ENCODE measurements around the gene BPIFB4.
A peak's percentile ranks its signal among the peaks of the same experiment; 100 is the strongest.
"Not testable (repeated sequence)": the region's sequence is repeated elsewhere in the genome, so short reads cannot be mapped to it uniquely, and the experiment has no call there.

Gene BPIFB4

DNA sequence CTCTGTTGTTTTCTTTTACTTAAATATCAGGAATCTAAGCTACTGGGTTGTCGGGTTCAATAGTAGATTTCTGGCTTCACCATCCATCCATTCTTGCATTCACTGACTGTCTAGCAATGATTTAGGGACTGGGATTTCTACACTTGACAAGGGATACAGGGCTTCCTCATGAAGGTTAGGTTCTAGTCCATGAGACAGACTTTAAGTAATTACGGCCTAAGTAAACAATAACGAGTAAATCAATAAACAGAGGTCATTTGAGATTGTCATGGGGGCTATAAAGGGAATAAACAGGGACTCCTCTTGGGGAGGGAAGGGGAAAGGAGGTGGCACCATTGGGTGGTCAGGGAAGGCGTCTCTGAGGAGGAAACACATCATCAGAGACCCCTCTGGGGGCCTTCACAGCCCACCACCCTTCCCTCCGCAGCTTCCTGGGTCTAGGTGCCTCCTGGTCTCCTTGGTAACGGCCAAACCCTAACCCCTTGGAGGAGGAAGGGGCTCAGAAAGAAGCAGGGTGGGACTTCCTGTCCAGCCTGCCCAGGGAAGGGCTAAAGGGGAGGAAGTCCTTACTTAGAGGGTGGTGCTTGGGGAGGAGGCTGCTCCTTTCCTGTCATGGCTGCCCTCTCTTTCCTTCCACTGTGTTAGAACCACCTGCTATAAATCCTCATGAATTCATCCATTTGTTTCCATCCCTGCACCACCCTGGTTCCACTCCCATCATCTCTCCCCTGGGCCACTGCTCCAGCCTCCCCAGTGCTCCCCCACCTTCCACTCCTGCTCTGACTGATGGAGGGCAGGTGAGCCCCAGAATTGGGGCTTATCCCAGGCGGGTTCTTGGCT, 33.3 kb downstream of the BPIFB4 start:
- DNase-seq (ENCODE audit: insufficient read length, low spot score), result no peak
- FAIRE-seq, result no peak

DNA sequence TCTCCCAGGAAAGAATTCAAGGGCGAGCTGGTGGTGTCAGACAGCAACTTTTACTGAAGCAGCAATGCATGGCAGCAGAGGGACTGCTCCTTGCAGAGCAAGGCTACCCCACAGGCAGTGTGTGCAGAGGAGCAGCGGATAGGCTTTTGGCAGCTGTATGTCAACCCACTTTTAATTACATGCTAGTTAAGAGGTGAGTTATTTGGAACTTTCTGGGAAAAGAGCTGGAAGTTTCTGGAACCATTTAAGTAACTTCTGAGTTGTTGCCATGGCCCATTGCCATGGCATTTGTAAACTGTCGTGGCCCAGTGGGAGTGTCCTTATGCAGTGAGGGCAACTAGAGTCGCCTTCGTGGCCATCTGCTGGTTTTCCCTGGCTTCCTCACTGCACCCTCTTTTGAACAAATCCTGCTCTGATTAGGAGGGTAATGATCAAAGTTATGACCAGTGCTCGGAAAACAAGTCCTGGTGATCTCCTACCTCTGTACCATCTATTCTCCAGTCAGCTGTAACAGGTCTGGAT, 34.0 kb downstream of the BPIFB4 start:
- DNase-seq (ENCODE audit: insufficient read length, low spot score) (no peak), FAIRE-seq (no peak)

DNA sequence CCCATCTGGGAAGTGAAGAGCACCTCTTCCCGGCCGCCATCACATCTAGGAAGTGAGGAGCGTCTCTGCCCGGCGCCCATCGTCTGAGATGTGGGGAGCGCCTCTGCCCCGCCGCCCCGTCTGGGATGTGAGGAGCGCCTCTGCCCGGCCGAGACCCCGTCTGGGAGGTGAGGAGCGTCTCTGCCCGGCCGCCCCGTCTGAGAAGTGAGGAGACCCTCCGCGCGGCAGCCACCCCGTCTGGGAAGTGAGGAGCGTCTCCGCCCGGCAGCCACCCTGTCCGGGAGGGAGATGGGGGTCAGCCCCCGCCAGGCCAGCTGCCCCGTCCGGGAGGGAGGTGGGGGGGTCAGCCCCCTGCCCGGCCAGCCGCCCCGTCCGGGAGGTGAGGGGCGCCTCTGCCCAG, 36.1 kb downstream of the BPIFB4 start:
- not testable (repeated sequence) for FAIRE-seq; DNase-seq (ENCODE audit: insufficient read length, low spot score)

DNA sequence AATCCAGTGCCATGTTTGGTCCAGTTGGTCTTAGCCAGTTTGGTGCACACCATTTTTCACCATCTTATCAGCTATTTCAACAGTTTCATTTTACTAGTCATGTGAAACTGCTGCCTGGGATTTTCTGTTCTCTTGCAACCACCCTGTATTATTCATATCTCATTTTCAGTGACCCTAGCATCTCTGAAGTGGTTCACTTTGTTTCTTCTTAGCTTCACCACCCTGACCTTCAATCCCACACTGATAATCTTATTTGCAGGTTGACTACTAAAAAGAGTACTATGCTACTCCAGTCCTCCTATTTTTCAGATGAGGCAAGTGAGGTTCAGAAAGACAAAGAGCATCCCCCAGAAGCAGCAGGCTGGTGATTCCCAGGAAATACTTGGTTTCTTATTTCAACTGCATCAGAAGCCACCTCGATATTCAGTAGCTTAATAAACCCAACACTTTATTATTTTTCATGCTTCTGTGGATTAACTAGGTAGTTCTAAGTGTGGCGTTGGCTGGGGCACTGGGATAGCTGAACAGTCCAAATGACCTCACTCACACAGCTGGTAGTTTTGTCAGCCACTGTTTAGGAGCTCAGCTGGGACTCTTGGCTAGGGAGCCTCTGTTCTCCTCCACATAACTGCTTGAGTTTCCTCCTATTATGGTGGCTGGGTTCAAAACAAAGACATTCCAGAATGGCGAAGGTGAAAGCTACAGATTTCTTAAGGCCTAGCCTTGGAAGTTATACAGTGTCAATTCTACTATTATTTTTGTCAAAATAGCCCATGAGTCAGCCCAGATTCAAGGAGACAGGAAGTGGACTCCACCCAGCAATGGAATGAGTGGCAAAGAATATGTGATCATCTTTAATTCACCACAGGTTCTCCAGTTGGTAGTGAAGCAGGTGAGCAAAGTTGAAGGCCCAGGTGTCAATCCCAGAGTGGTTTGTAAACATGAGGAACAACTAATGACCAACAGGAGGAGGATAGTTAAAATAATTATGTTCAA, 40.6 kb downstream of the BPIFB4 start:
- no peak for DNase-seq (ENCODE audit: insufficient read length, low spot score)
- no peak for FAIRE-seq

DNA sequence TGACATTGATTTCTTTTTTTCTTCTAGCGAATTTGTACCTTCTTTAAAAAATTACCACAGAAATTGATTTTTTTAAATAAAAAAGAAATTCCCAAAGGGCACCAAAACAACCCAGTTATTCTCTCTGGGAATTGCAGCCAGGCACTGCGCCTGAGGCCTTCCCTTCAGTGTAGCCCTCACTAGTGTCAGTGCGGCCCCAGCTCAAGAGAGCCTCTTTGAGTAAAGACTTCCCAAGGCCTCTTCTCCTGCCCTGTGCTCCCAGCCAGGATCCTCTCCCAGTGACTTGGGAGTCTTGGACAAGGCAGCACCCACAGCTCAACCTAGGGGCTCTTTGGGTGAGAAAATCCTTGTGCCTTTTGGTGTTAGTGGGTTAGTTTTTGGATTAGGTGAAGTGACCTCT, 41.5 kb downstream of the BPIFB4 start:
- no peak for FAIRE-seq
- DNase-seq (ENCODE audit: insufficient read length, low spot score), result no peak

DNA sequence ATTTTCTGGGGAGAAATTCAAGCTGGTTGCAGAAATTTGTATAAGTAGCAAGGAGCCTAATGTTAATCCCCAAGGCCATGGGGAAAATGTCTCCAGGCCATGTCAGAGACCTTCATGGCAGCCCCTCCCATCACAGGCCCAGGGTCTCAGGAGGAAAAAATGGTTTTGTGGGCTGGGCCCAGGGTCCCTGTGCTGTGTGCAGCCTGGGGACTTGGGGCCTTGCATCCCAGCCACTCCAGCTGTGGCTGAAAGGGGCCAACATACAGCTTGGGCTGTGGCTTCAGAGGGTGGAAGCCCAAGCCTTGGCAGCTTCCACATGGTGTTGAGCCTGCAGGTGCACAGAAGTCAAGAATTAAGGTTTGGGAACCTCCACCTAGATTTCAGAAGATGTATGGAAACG, 42.9 kb downstream of the BPIFB4 start:
- FAIRE-seq, result not testable (repeated sequence)

DNA sequence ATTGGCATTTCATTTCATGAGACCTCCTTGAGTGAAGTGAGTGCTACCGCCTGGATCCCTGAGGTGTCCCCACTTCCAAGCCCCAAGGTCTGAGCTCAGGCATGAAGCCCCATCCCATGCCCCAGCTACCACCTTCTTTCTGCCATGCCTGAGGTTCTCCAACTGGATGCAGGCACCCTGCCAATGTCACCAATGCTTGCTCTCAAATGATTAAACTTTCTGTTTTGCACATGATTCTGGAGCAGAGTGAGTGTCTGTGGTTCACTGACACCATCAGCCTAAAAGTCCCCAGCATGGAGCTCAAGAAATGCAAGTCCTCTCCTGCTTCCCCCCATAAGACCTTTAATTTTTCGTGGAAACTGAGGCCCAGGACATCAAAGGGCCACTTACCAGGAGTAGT, 44.8 kb downstream of the BPIFB4 start:
- DNase-seq (ENCODE audit: insufficient read length, low spot score) (no peak), FAIRE-seq (no peak)

More for the DNA sequence above, 42.9 kb downstream of the BPIFB4 start:
- not testable (repeated sequence) for DNase-seq (ENCODE audit: insufficient read length, low spot score)

DNA sequence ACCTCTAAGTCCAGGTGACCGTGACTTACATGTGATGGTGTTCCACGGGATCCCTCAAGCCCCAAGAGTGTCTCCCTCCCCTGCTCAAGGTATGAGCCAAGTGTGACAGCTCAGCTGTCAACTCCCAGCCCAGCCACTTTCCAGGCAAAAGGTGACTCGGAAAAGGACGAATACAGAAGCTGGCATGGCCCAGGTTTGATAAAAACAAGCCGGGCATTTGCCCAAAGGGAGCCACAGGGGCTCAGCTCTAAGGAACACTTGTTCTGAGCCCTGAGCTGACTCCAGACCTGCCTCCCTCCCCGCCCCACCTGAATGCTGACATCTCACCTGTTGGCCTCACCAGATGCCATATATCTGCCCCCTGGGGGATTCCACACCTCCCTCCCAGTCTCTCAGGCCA, 45.6 kb downstream of the BPIFB4 start:
- FAIRE-seq (no peak), DNase-seq (ENCODE audit: insufficient read length, low spot score) (no peak)

DNA sequence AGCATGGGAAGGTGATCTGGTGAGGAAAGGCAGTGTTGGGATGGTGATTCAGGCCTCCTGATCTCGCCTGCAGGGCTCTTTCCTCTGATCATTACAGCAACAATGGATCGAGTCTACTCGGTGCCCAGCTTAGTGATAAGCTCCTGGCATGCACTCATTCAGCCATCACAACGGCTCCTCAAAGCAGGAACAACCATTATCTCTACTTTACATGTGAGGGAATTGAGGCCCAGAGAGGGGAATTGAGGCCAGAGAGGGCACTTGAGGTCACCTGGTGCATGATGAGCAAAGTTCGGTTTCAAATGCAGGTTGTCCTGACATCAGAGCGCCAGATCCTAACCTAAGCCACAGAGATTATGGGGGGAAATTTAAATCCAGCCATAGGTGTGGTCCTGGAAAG, 46.5 kb downstream of the BPIFB4 start:
- DNase-seq (ENCODE audit: insufficient read length, low spot score) (no peak), FAIRE-seq (no peak)

DNA sequence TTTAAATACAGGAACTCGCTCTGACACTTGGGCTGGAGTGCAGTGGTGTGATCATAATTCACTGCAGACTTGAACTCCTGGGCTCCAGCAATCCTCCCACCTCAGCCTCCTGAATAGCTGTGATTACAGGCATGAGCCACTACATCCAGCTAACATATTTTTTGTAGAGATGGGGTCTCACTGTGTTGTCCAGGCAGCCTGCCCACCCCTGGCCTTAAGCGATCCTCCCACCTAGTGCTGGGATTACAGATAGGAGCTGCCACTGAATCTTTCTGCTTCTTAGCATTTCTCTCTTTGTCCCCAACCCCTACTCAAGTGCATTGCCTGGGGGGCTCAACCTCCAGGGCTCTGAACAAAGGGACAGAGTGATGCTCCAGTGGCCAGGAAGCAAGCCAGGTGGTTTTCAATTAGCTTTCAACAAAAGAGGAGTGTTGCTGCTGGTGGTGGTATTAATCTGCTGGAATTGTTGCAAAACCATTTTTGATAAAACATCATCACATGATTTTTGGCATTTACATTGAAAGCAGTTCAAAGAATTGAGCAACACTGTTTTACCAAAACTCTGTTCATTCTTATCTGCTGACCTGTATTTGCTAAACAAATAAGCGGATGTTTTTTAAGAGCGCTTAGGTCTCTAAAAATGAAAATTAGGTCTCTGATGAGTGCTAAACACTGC, 48.1 kb downstream of the BPIFB4 start:
- FAIRE-seq (no peak), DNase-seq (ENCODE audit: insufficient read length, low spot score) (no peak)

DNA sequence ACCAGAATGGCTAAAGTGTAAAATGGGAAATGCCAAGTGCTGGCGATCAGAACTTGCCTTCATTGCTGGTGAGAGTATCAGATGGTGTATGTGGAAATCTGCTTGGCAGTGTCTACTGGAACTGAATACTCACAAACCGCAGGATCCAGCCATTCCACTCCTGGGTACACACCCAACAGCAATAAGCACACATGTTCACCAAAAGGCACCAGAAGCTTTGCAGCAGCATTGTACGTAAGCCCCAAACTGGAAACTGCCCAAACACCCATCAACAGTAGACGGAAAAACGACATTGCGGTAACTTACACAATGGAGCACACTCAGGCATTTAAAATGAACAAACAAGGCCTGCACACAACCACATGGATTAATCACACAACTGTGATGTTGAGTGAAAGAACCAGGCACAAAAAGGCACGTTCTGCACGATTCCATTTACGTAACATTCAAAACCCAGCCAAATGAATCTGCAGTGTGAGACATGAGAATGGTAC, 51.2 kb downstream of the BPIFB4 start:
- FAIRE-seq (no peak), DNase-seq (ENCODE audit: insufficient read length, low spot score) (no peak)

DNA sequence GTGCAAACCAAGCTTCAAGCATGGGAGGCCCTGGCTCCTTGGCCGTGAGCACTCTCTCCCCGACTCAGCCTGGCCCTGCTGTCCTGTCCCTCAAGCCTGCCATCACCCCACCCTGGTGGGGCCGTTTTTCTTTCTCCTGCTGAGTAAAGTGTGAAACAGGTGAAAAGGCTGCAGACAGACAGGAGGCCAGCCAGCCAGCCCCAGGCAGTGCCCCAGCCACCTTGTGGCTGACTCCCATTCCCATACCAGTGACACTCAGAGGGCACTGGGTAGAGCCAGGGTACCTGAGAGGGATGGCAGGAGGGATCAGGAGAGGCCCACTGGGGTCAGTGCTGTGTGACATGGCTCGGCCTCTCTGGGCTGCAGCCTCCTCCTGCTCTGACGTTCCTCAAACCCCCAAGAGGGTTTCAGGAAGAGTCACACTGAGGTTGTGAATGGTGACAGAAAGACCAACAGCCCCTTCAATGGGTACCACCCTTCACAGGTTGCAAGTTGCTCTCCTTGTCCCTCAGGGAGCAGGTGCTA, 52.6 kb downstream of the BPIFB4 start:
- FAIRE-seq (no peak), DNase-seq (ENCODE audit: insufficient read length, low spot score) (no peak)

DNA sequence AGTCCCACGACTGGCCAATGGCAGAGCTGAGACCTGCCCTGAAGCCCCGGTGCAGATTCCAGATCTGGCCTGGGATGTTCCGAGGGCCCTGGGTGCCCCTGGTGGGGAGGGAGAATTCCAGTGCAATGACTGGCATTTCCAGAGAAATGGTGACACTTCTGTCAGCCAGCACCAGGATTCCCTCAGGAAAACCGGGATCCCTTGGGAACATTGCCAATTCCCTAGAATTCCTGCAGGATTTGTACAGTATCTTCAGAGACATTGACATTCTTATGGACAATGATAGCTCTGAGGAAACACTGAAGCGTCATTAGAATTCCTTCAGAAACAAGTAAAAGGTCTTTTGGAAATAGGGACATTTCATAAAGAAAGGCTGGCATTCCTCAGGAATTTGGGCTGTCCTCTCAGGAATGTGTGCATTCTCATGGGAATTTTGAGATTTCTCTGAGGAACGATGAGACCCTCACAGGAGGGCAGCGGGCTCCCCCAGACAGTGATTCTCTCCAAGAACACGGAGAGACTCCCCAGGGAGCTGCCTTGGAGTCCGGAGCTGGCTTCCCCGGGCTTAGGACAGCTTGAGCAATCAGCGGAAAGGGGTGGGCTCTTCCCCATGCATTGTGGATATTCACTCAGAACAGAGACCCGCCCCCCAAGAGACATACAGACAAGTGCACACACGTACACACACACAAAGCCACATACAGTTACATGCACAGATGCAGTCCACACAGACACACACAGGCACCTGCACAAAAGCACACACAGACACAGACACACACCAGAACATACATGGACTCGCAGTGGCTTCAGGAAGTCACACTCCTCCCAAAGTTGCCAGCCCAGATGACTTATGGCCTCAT, 53.3 kb downstream of the BPIFB4 start:
- DNase-seq (ENCODE audit: insufficient read length, low spot score), result no peak
- peak; percentile 52 for FAIRE-seq

DNA sequence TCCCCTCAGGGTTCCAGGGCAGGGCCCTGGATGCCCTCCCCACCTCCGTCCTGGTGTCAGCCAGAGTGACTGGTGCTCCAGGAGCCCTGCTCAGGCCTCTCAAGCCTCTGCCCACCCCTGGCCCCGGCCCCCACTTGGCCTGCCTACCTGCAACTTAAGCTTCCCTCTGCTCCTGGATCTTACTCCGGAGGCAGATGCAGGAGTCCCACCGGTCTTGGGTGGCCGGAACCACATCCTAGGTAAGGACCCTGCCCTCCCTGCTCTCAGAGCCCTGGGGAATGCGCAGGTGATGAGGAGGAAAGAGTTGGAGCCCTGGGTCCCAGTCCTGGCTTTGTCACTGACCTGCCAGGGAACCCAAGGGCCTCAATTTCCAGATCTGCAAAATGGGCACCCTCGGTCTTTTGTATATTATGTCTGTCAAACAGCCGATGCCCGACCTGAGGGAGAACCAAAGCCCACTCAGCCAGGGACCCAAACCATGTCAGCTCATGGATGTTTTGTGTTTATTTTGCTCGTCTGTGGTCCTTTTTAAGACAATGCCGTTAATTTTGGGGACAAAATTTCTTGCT, 54.0 kb downstream of the BPIFB4 start:
- no peak for FAIRE-seq

DNA sequence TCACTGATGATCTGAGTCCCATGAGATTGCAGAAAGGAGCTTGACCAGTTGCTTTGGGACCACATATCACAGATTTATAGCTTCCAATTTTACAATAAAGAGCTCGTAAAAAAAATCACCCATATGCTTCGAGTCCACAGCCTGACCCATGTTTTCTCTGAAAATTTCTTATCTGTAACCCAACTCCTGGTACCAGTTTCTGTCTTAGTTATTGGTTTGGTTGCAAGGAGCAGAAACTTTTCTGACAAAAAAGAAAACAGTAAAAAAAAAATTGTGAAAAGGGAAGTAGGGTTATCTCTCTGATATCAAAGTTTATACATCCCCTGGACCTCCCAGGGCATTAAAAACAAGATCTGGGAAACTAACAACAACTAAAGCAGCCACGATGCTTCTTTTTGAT, 57.8 kb downstream of the BPIFB4 start:
- no peak for FAIRE-seq
- no peak for DNase-seq (ENCODE audit: insufficient read length, low spot score)

More for the DNA sequence above, 54.0 kb downstream of the BPIFB4 start:
- no peak for DNase-seq (ENCODE audit: insufficient read length, low spot score)

DNA sequence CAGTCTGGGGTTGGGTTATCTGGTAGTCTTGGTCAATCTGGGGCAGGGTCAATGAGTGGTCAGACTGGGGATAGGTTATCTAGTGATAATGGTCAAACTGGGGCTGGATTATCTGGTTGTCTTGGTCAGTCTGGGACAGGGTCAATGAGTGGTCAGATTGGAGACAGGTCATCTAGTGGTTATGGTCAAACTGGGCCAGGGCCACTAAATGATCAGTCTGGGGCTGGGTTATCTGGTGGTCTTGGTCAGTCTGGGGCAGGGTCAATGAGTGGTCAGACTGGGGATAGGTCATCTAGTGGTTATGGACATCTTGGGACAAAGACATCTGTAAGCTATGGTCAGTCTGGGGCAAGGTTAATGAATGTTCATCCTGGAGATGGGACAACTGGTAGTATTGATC, 60.0 kb downstream of the BPIFB4 start:
- DNase-seq (ENCODE audit: insufficient read length, low spot score), result no peak
- FAIRE-seq, result no peak

DNA sequence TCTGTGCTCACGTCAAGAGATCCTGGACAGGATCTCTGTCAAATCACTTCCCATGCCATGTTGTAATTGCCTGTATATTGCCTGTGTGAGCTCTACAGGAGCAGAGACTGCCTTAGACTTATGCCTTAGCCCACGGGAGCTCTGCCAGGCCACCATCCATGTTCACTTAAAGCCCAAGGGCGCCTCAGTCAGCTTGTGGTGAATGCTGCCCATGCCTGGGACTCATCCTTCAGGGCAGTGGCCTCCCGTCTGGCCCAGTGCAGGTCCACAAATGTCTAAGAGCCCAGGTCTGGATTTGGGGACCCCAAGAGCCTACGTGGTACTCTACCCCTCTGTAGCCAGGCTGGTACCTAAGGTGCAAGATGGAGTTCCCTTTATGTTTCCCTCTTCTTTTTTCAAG, 66.1 kb downstream of the BPIFB4 start:
- no peak for FAIRE-seq

DNA sequence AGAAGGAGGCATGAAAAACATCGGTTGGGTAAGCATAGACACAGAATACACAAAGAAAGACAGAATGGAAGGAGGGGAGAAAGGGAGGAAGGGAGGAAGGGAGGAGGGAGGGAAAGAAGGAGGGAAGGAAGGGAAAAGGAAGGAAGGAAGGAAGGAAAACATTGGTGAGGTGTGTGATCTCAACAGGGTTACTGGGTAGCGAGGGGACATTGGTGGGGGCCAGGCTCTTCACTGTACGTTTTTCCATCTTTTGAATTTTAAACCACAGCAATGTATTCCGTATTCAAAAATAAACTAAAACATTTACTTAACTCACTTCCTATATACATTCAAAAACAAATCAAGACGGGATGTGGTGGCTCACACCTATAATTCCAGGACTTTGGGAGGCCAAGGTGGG, 67.9 kb downstream of the BPIFB4 start:
- FAIRE-seq, result no peak
- DNase-seq (ENCODE audit: insufficient read length, low spot score), result no peak

More for the DNA sequence above, 66.1 kb downstream of the BPIFB4 start:
- DNase-seq (ENCODE audit: insufficient read length, low spot score), result no peak

DNA sequence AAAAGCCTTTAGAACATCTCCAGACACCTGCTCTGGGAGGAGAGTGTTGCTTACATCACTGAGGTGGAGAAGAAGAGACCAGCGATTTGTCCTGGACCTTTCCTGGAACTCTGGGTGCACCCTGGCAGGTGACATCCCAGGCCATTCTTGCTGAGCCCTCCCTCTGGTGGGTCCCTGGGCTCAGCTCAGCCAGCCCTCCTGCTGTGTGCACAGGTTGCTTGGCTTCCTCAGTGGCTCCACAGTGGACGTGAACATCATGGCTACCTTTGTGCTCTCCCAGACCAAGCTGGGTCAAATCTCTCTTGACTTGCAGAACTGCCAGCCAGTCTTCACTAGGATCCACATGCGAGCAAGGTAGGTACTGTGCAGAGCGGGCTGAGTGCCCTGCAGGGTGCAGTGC, 68.6 kb downstream of the BPIFB4 start:
- no peak for FAIRE-seq
- DNase-seq (ENCODE audit: insufficient read length, low spot score), result no peak
